HG03520 (cell line): ENCODE measurements around the gene SHTN1.

Source experiments
- ATAC-seq: cut with Tn5 transposase; IDR thresholded peaks from one replicate; pipeline ENCODE4 v1.9.1; 2021; ENCODE audit warnings: mild to moderate bottlenecking, moderate library complexity; ENCODE audit not compliant: unreplicated experiment

The SHTN1 gene

GRCh38 chr10:116873134-116873533, 131.9 kb downstream of the SHTN1 start:
- ATAC-seq: no peak

DNA sequence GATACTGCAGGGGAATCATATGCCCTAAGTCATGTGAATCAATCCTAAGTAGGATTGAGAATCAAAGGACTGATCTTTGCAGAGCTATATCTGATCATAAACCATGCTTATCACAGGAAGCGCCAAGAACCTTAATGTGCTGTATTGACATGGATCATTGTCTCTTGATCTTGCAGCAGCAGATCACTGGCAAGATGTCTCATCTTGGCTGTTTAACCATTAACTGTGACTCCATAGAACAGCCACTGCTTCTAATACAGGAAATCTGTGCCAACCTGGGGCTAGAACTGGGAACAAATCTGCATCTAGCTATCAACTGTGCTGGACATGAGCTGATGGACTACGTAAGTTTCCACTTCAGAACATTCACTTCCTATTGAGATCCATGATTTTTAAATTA, 134.0 kb downstream of the SHTN1 start:
- no peak for ATAC-seq

GRCh38 chr10:116868722-116869121, 136.3 kb downstream of the SHTN1 start:
- ATAC-seq: no peak

DNA sequence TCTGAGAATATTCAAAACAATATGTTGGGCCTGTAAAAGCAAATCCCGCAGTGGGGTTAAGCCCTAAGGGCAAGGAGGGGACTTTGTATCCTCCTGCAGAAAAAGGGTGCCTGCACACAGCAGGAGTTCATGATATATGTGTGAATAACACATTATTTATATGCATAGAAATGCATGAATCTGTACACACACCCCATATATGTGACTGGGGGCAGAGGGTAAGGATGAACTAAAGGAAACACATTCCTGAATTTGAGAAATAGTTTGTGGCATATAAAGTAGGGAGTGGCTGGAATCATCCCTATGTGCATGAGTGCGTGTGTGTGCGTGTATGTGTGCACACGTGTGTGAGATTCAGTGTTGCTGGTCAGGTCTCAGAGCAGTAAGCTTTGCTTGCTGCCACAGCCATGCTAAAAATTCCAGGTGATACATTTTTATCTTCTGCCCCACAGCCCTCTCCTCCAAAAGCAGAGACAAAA, 136.8 kb downstream of the SHTN1 start:
- ATAC-seq: no peak

DNA sequence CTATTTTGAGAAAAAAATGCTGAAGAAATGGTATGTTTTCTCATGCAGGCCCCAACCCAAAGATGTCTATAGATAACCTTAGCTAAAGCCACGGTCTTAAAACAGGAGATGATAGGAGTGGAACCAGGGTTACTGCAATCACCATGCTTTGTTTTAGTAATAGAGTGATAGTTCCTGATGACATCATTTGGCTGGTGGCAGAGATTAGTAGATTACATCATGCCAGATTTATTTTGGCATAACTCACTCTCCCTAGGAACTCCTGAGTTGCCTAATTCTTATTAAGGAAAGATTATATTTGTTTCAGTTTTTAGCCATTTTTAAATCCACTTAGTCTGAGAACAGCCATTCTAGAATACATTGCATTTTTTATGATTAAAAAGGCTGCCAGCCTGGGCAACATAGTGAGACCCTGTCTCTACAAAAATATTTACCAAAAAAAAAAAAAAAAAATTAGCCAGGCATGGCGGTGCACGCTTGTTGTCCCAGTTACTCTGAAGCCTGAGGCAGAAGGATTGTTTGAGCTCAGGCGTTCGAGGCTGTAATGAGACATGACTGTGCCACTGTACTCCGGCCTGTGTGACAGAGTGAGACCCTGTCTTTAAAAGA, 137.9 kb downstream of the SHTN1 start:
- ATAC-seq: no peak

- no peak for ATAC-seq
Measured at GRCh38 chr10:116866066-116866465, 138.9 kb downstream of the SHTN1 start.

- ATAC-seq: no peak
Measured at GRCh38 chr10:116864436-116864835, 140.6 kb downstream of the SHTN1 start.

DNA sequence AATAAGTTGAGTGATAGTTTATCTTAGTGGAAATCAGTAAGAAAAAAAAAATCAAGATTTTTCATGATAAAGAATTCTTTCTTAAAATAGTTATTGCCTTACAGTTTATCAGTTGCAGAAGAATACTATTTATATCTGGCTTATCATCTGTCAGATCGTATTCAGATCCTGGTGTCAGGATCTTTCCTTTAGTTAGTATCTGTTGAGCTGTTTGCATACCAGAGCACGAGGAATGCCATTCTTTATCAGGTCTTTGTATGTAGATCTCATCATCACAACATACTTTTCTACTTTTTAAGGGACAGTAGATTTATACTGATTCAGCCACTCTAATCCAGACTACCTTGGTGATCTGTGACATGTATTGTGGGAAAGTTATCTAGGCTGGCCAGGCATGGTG, 143.2 kb downstream of the SHTN1 start:
- ATAC-seq: no peak

GRCh38 chr10:116857156-116857555, 147.8 kb downstream of the SHTN1 start:
- no peak for ATAC-seq

GRCh38 chr10:116853701-116854100, 151.3 kb downstream of the SHTN1 start:
- no peak for ATAC-seq

GRCh38 chr10:116853287-116853686, 151.7 kb downstream of the SHTN1 start:
- ATAC-seq: no peak

DNA sequence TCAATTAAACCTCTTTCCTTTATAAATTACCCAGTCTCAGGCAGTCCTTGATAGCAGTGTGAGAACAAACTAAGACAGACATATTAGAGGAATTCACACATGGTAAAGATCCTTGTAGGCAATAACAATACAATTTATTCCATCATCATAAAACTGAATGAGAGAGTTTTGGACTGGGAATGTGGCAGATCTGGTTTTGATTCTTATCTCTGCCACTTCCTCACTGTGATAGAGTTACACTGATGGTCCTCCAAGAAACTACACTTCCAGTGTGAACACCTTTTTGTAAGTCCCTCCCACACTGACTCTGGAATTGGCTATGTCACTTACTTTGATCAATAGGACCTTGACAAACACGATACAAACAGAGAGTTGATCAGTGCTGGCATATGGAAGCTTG, 152.7 kb downstream of the SHTN1 start:
- no peak for ATAC-seq

DNA sequence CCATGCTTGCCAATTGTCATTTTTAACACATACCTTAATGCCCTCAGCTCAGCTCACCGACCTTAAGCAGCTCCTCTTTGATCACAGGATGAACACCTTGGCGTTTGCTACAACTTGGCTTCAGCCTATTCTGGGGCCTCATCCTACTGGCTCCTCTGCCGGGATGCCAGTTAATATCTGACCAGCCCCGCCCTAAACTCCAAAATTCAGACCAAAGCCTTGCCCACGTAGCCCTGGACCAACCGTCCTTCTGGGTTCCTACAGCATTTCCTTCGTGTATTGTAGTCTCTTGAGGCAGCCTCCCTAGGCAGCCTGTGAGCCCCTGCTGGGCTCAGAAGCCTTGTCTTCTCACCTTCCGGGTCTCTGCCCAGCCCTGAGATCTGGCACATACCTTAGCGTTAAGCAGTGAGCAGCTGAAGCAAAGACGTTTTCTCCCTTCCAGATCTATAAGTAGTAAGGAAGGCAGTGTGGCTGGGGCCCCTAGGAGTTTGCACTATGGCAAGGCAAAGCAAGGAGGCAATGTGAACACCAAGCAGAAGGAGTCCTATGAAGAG, 154.9 kb downstream of the SHTN1 start:
- ATAC-seq: no peak

GRCh38 chr10:116849248-116850057, 155.5 kb downstream of the SHTN1 start, which contains the start of gene ENO4:
TSS of gene ENO4 (plus strand) at chr10:116849499. CDS start at chr10:116849567, 68 bp downstream.
- ATAC-seq: peak; percentile 52

- ATAC-seq: no peak
Measured at GRCh38 chr10:116848944-116849247, 156.1 kb downstream of the SHTN1 start.

- peak; percentile 76 for ATAC-seq
Measured at GRCh38 chr10:116848032-116848943, 156.7 kb downstream of the SHTN1 start.

DNA sequence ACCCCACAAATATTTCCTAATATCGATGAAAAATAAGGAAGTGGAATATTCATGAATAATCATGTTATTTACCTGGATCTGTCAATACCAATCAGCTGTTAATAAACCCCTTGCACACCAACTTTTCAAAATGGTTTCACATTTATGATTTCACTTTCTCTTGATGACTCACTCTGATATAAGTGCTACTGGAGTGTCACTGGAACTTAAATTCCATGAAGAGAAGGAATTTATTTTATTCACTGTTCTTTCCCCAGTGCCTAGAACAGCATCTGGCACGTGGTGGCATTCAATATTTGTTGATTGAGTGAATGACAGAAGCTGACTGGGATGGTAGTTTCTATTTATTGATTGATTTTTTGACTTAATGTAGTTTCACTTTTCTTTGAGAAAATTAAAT, 159.2 kb downstream of the SHTN1 start:
- ATAC-seq: no peak

DNA sequence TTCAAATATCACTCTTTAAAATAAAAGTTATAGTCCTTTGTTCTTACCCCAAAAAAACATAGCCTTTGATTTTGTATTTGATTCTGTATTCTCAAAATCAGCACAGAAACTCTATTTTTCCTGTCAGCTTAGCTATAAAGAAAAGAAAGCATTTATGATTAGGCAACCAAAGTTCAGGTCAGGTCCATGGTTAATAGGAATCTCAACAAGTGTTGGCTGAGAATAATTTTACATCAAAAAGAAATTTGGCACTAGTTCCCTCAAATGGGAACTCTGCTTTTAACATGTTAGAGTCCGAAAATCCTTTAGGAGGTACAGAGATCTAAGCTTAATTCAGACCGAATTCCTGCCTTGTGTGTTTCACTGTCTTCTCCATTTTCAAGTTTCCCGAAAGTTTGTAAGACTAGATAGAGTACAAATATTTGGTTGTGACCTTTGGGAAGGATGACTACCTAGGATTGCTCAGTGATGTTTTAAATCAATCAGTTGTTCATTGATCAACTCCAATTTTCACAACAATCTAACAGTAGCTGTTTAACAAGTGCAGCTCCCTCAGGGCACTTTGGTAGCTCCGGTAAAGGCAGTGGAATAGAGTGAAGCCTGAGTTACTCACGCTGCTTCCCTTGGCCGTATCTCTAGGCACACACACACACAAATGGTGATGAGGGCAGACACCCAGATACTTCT, 164.5 kb downstream of the SHTN1 start:
- ATAC-seq: no peak

- ATAC-seq: peak; percentile 90
Measured at GRCh38 chr10:116838143-116838725, 166.8 kb downstream of the SHTN1 start.

- no peak for ATAC-seq
Measured at GRCh38 chr10:116836902-116837523, 168.0 kb downstream of the SHTN1 start.
